K562 (cell line): ENCODE measurements around the gene LRRN3. TPM values are rescaled to one million over a fixed set of nuclear protein-coding genes. Genes with fewer than 3 reads are reported as not detected.

ENCODE experiments used
- ATAC-seq: fragments of 200-7000 bp; cut with Tn5 transposase; 3 replicates; pipeline ENCODE4 v1.9.1; 2020; ENCODE audit warnings: moderate library complexity
- BruUV-seq: library from RNA; stranded (reverse); fragments of 400-500 nt; replicated peaks from 2 replicates; lab custom pipeline; 2021; lab: Mats Ljungman, UMichigan
- CTCF ChIA-PET: fragments of 300-600 bp; formaldehyde crosslinking; extraction: SDS; loops from one replicate; lab custom pipeline; 2021; ENCODE audit warnings: low intra/inter-chr PET ratio; lab: Yijun Ruan, JAX
- POLR2A ChIA-PET: fragments of 300-600, 350-650 bp; sonication (Branson Sonifier 250); formaldehyde crosslinking; extraction: SDS; loops from one replicate; lab custom pipeline; 2021; ENCODE audit warnings: antibody characterized with exemption, inconsistent platforms; lab: Yijun Ruan, JAX
- DNase-seq, 4 experiments: peaks; one replicate each; pipeline versions ENCODE4 v3.0.0 to v3.0.0-alpha.2; 2011 to 2018; ENCODE audit warnings: low spot score in 3 of 4, mixed read lengths in 3 of 4; ENCODE audit errors: extremely low read depth in 1 of 4
- FAIRE-seq: peaks from 2 replicates; lab custom pipeline; 2011; peaks lifted over from hg19 to GRCh38; lab: Jason Lieb, UNC
- H2AFZ ChIP-seq: 2 replicates; pipeline ENCODE4 v1.6.0; 2011; ENCODE audit warnings: low read depth, low read length, control low read depth, inconsistent platforms
- H3K27ac ChIP-seq: fragments of 200-600 bp; 3 replicates; pipeline ENCODE4 v1.8.0; 2011; ENCODE audit warnings: low read depth, mild to moderate bottlenecking, control low read depth, inconsistent platforms, low read length, moderate library complexity, mixed read lengths; ENCODE audit errors: extremely low read depth
- H3K27me3 ChIP-seq, 2 experiments: fragments of 300-600 bp in 1 of 2; 2 replicates in 1 of 2; 3 replicates in 1 of 2; pipeline versions ENCODE4 v1.6.0 to v1.8.0; 2011; ENCODE audit warnings: inconsistent platforms in 2 of 2, low read length in 2 of 2, mild to moderate bottlenecking in 1 of 2, mixed read lengths in 1 of 2, moderate library complexity in 1 of 2; ENCODE audit not compliant: control insufficient read depth in 2 of 2, insufficient read depth in 2 of 2
- H3K36me3 ChIP-seq: fragments of 300-600 bp; 3 replicates; pipeline ENCODE4 v1.8.0; 2011; ENCODE audit warnings: mild to moderate bottlenecking, low read length, inconsistent platforms; ENCODE audit not compliant: control insufficient read depth, insufficient read depth
- H3K4me1 ChIP-seq, 2 experiments: fragments of 200-600 bp in 1 of 2; replicated peaks in 1 of 2; 2 replicates in 1 of 2; 3 replicates in 1 of 2; pipeline versions ENCODE4 v1.5.1 to v1.8.0; 2011; ENCODE audit warnings: inconsistent platforms in 2 of 2, low read length in 2 of 2, mild to moderate bottlenecking in 1 of 2, mixed read lengths in 1 of 2, moderate library complexity in 1 of 2; ENCODE audit not compliant: control insufficient read depth in 2 of 2, insufficient read depth in 2 of 2
- H3K4me2 ChIP-seq: 2 replicates; pipeline ENCODE4 v1.6.1; 2011; ENCODE audit warnings: low read length, control low read depth, inconsistent platforms, mixed read lengths; ENCODE audit not compliant: insufficient read depth
- H3K4me3 ChIP-seq: fragments of 200-600 bp; sonication (generic), shearing (Covaris generic); 2 replicates; pipeline ENCODE4 v1.5.1; 2016; ENCODE audit warnings: control low read depth, inconsistent platforms
- H3K79me2 ChIP-seq: fragments of 200-600 bp; 3 replicates; pipeline ENCODE4 v1.8.0; 2011; ENCODE audit warnings: low read length, inconsistent platforms; ENCODE audit not compliant: control insufficient read depth, insufficient read depth
- H3K9ac ChIP-seq, 2 experiments: 2 replicates each; pipeline versions ENCODE4 v1.6.0 to v1.6.1; 2011; ENCODE audit warnings: low read depth in 2 of 2, low read length in 2 of 2, control low read depth in 1 of 2, inconsistent platforms in 1 of 2, mild to moderate bottlenecking in 1 of 2, mixed read lengths in 1 of 2; ENCODE audit not compliant: insufficient read depth in 1 of 2
- H3K9me1 ChIP-seq: one replicate; pipeline ENCODE4 v1.6.0; 2011; ENCODE audit warnings: inconsistent platforms, mild to moderate bottlenecking, low read length, moderate library complexity; ENCODE audit not compliant: control insufficient read depth, insufficient read depth
- H3K9me3 ChIP-seq: replicated peaks from 2 replicates; pipeline ENCODE4 v1.5.1; 2011; ENCODE audit warnings: low read depth, low read length, inconsistent platforms; ENCODE audit not compliant: control insufficient read depth, insufficient read depth
- H4K20me1 ChIP-seq: replicated peaks from 2 replicates; pipeline ENCODE4 v1.6.1; 2011; ENCODE audit warnings: low read length, inconsistent platforms, mixed read lengths; ENCODE audit not compliant: control insufficient read depth, insufficient read depth
- EHMT2 ChIP-seq: fragments of 450-650 bp; IDR thresholded peaks from 2 replicates; pipeline ENCODE4 v1.6.1; 2018; ENCODE audit warnings: antibody characterized with exemption
- EP300 ChIP-seq: IDR thresholded peaks from 2 replicates; pipeline ENCODE4 v1.6.1; 2012; ENCODE audit warnings: low read length, improper control_type of control experiment
- FUS ChIP-seq: fragments of 200-400 bp; formaldehyde crosslinking; optimal IDR thresholded peaks from 2 replicates; pipeline ENCODE3; 2017; ENCODE audit warnings: low read depth, low read length
- LARP7 ChIP-seq: fragments of 450-650 bp; IDR thresholded peaks from 2 replicates; pipeline ENCODE4 v1.6.1; 2016
- NFIC ChIP-seq: fragments of 450-650 bp; IDR thresholded peaks from 2 replicates; pipeline ENCODE4 v1.6.1; 2017; ENCODE audit warnings: mild to moderate bottlenecking, inconsistent platforms
- ZFPM2 ChIP-seq: fragments of 250-450 bp; sonication (Bioruptor Pico); IDR thresholded peaks from 2 replicates; pipeline ENCODE4 v1.5.1; 2022; ENCODE audit warnings: mild to moderate bottlenecking
- WGBS: fragments of 100-300 bp; shearing (Covaris generic); methylation state at CpG from one replicate; pipeline ENCODE4 v1.1.6; 2016; ENCODE audit warnings: low coverage, mixed read lengths; ENCODE audit not compliant: insufficient coverage; ENCODE audit errors: missing lambda C conversion rate; 5-methylcytosine and 5-hydroxymethylcytosine counted together
- in situ Hi-C: fragments of 300-500 bp; cut with MboI; formaldehyde crosslinking; loops from 4 replicates; pipeline ENCODE4 v1.15.0; 2018; ENCODE audit warnings: inconsistent platforms, mixed read lengths
- intact Hi-C: fragments of 100-400 bp; cut with micrococcal nuclease; formaldehyde crosslinking; loops from 2 replicates; pipeline ENCODE4 v1.14.2; 2022
- polyA plus RNA-seq, 8 experiments: library from polyadenylated mRNA; depleted of rRNA in 4 of 8; stranded (reverse) in 5 of 8; unstranded in 3 of 8; fragments of >200 nt; fragmentation: Nextera tagmentation in 2 of 8; fragmentation: Illumina TruSeq in 1 of 8; extraction: Ambion mirVana in 2 of 8; extraction: Trizol in 1 of 8; gene quantifications; 2 replicates each; pipeline versions ENCODE4 v1.2.1 to v1.2.3, GENCODE V29; 2011 to 2014; ENCODE audit warnings: inconsistent platforms in 1 of 8, missing spikeins in 1 of 8
- total RNA-seq, 7 experiments: library from RNA; depleted of rRNA in 6 of 7; stranded (reverse); fragments of >200 nt in 6 of 7; fragmentation: Illumina TruSeq in 2 of 7; extraction: Trizol in 2 of 7; gene quantifications; 2 replicates each; pipeline versions ENCODE4 v1.2.1 to v1.2.3, GENCODE V29; 2011 to 2021; ENCODE audit warnings: low replicate concordance in 1 of 7
- TF ChIP-seq, protein P1 (sequence below), 2 experiments: fragments of 450-650 bp in 1 of 2; sonication (generic) in 1 of 2; formaldehyde crosslinking; conservative IDR thresholded peaks; 2 replicates each; pipeline versions ENCODE4 v1.4.0 to v1.8.1; 2020 to 2022; ENCODE audit warnings: mild to moderate bottlenecking in 1 of 2, missing genetic modification reagents in 1 of 2
- TF ChIP-seq, protein P2 (sequence below): fragments of 200-800 bp; sonication (Bioruptor generic); IDR thresholded peaks from 2 replicates; pipeline ENCODE4 v1.6.1; 2017; ENCODE audit warnings: missing genetic modification characterization, missing compliant biosample characterization

LRRN3 gene
- total and polyA plus RNA-seq, 9 of the 15 experiments (the other 6 are each of a cell fraction or from before 2014, with no cell fraction given), result 0.05 to 1.00 (median 0.20) TPM; not detected in 1

DNA sequence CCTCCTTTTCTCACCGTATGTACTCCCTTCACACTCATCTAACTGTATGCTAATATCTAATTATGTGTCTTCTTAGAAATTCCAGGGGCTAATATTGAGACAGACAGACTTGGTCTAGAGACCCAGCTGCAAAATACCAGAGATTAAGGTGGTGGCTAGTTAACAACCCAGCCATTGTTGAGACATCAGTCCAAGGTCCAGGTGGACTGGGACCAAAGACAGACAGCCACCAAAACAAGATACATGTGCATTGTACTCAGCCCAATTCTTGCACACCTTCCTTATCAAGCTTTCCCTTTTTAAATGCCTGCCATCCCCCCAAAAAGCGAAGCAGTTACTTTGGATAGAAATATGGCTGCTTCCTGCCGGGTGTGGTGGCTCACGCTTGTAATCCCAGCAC, 43.3 kb upstream of the LRRN3 start:
- ATAC-seq (no peak; the same call in 2 of the 3 replicates), FAIRE-seq (no peak), DNase-seq (no peak)
- Histone ChIP-seq H3K79me2 (no peaks in the 10 kb centered on the region), H3K27ac (no peak overlapping the region), H3K4me2 (no peak overlapping the region), H3K4me1 (no peaks in the 10 kb centered on the region), H4K20me1 (no peaks in the 10 kb centered on the region), H3K4me3 (no peak overlapping the region), H3K36me3 (no peaks in the 10 kb centered on the region), H3K9me1 (no peaks in the 10 kb centered on the region), H2AFZ (no peak overlapping the region), H3K9ac (no peak overlapping the region), H3K9me3 (no peaks in the 10 kb centered on the region), H3K27me3 (no peaks in the 10 kb centered on the region)
- no TSS peak for BruUV-seq
- in situ Hi-C loops (no loop called here), intact Hi-C loops (no loop called here)
- 47% methylated on average over 4 of the region's 4 CpGs for WGBS
- CTCF ChIA-PET, result no interaction called here
- TF ChIP-seq EHMT2 (no peak), EP300 (no peak), LARP7 (no peak), NFIC (no peak), ZFPM2 (CRISPR knock-in tag) (no peak), FUS (no peak)
- TF ChIP-seq, protein P1, sequence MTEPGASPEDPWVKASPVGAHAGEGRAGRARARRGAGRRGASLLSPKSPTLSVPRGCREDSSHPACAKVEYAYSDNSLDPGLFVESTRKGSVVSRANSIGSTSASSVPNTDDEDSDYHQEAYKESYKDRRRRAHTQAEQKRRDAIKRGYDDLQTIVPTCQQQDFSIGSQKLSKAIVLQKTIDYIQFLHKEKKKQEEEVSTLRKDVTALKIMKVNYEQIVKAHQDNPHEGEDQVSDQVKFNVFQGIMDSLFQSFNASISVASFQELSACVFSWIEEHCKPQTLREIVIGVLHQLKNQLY (CRISPR knock-in tag; conservative IDR thresholded peaks at IDR 0.05), result no peak
- TF ChIP-seq, protein P2, sequence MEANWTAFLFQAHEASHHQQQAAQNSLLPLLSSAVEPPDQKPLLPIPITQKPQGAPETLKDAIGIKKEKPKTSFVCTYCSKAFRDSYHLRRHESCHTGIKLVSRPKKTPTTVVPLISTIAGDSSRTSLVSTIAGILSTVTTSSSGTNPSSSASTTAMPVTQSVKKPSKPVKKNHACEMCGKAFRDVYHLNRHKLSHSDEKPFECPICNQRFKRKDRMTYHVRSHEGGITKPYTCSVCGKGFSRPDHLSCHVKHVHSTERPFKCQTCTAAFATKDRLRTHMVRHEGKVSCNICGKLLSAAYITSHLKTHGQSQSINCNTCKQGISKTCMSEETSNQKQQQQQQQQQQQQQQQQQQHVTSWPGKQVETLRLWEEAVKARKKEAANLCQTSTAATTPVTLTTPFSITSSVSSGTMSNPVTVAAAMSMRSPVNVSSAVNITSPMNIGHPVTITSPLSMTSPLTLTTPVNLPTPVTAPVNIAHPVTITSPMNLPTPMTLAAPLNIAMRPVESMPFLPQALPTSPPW (CRISPR knock-in tag), result no peak
- POLR2A ChIA-PET, result no interaction called here
